ENCODE data around the gene CLBA1. TPM values are rescaled to one million over a fixed set of nuclear protein-coding genes. Genes with fewer than 3 reads are reported as not detected.

Gene CLBA1
- total RNA-seq, 3 donors from 2014 or later: 4.5 to 17.0 (median 8.8) TPM

DNA sequence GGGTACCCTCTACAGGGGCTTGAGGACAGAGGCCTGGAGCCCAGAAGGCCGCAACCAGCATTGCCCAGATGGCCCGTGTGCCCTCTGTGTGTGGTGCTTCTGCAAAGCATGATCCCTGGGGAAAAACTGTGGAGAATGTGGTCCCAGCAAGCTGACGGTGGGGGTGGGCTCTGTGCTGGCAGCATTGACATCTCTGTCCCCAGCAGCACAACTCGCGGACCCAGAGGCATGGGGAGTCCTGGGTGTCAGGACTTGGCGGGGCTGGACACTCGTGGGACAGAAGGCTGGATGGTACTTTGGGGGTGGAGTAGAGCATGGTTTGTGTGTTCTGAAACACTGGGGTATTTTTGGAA is 4.3 kb downstream of the CLBA1 start:
- Histone ChIP-seq H3K27ac (no peak overlapping the region), H3K9me3 (no peaks in the 10 kb centered on the region), H3K36me3 (peaks cover 1% of the 10 kb centered on the region), H3K27me3 (no peaks in the 10 kb centered on the region), H3K4me1 (peaks cover 0 to 8% of the 10 kb centered on the region in 2 donors), H3K4me3 (no peak overlapping the region)
- intact Hi-C loops (cut with DNase I; ENCODE audit: low total_unique reads): no loop called here
- DNase-seq (ENCODE audit: low spot score in 2 of 2): no peak
- TF ChIP-seq, protein P1, sequence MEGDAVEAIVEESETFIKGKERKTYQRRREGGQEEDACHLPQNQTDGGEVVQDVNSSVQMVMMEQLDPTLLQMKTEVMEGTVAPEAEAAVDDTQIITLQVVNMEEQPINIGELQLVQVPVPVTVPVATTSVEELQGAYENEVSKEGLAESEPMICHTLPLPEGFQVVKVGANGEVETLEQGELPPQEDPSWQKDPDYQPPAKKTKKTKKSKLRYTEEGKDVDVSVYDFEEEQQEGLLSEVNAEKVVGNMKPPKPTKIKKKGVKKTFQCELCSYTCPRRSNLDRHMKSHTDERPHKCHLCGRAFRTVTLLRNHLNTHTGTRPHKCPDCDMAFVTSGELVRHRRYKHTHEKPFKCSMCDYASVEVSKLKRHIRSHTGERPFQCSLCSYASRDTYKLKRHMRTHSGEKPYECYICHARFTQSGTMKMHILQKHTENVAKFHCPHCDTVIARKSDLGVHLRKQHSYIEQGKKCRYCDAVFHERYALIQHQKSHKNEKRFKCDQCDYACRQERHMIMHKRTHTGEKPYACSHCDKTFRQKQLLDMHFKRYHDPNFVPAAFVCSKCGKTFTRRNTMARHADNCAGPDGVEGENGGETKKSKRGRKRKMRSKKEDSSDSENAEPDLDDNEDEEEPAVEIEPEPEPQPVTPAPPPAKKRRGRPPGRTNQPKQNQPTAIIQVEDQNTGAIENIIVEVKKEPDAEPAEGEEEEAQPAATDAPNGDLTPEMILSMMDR (IDR thresholded peaks at IDR 0.05): no peak
- TF ChIP-seq POLR2AphosphoS5 (IDR thresholded peaks at IDR 0.05): no peak
- no peak for TF ChIP-seq POLR2A (IDR thresholded peaks at IDR 0.05)

DNA sequence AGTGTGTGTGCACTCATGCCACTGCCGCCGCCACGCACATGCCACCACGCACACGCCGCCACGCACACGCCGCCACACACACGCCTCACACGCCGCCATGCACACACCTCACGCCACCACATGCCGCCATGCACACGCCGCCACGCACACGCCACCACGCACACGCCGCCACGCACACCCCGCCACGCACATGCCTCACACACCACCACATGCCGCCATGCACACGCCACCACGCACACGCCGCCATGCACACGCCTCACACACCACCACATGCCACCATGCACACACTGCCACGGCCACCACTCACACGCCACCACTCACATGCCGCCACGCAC is 6.3 kb downstream of the CLBA1 start:
- Histone ChIP-seq H3K9me3 (no peaks in the 10 kb centered on the region), H3K27me3 (no peaks in the 10 kb centered on the region), H3K4me1 (peaks cover 0 to 2% of the 10 kb centered on the region in 2 donors), H3K27ac (no peak overlapping the region), H3K36me3 (peaks cover 4% of the 10 kb centered on the region), H3K4me3 (no peak overlapping the region)
- DNase-seq (ENCODE audit: low spot score in 2 of 2): no peak
- intact Hi-C loops (cut with DNase I; ENCODE audit: low total_unique reads): no loop called here
- TF ChIP-seq, protein P1 (IDR thresholded peaks at IDR 0.05): no peak
- TF ChIP-seq POLR2AphosphoS5 (IDR thresholded peaks at IDR 0.05) (no peak), POLR2A (IDR thresholded peaks at IDR 0.05) (no peak)

- Histone ChIP-seq H3K27ac (no peak overlapping the region), H3K36me3 (peaks cover 4% of the 10 kb centered on the region), H3K27me3 (no peaks in the 10 kb centered on the region), H3K4me1 (no peaks in the 10 kb centered on the region), H3K4me3 (no peak overlapping the region), H3K9me3 (no peaks in the 10 kb centered on the region)
- no peak for DNase-seq (ENCODE audit: low spot score in 2 of 2)
- TF ChIP-seq, protein P1 (IDR thresholded peaks at IDR 0.05): no peak
- no peak for TF ChIP-seq POLR2A (IDR thresholded peaks at IDR 0.05)
- no peak for TF ChIP-seq POLR2AphosphoS5 (IDR thresholded peaks at IDR 0.05)
- intact Hi-C loops (cut with DNase I; ENCODE audit: low total_unique reads): no loop called here
These were observed 6.9 kb downstream of the CLBA1 start for GRCh38 chr14:104992501-104992900.

GRCh38 chr14:104993306-104993705 is 7.7 kb downstream of the CLBA1 start:
- Histone ChIP-seq H3K27ac (no peak overlapping the region), H3K4me3 (no peak overlapping the region), H3K4me1 (no peaks in the 10 kb centered on the region), H3K36me3 (peaks cover 4% of the 10 kb centered on the region), H3K27me3 (no peaks in the 10 kb centered on the region), H3K9me3 (no peaks in the 10 kb centered on the region)
- intact Hi-C loops (cut with DNase I; ENCODE audit: low total_unique reads): no loop called here
- no peak for DNase-seq (ENCODE audit: low spot score in 2 of 2)
- no peak for TF ChIP-seq POLR2AphosphoS5 (IDR thresholded peaks at IDR 0.05)
- no peak for TF ChIP-seq POLR2A (IDR thresholded peaks at IDR 0.05)
- TF ChIP-seq, protein P1 (IDR thresholded peaks at IDR 0.05): no peak

DNA sequence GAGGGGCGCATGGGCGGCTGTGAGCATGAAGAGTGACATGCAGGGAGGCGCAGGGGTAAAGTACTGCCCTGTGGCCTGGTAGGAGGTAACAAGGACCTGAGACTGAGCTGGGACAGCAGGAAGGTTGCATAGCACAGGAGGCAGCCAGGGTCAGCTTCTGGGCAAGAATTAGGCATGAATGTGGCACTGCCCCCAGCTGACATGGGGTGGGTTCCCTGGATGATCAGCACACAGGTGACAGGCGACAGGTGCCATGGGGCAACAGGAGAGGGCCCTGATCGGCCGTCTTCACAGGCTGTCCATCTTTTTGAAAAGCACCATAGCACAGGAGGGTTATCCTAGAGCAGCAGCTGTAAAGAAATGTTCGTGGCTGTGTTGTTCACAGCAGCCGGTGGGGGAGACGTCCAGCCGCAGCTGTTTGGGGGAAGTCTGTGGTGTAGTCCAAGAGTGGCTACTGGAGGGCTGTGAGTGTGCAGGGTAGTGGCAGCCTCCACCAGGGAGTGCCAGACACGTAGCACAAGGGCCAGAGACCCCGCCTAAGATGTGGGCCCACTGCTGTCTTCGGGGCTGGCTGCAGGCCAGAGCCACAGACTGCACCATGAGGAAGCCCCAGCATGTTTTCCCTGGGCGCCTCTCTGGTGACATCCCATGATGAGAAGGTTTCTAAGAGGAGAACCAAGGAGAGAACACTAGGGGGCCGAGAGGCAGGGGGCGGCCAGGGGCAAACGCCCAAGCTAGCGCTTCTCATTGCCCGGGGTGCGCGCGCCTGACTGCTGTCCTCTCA is 8.4 kb downstream of the CLBA1 start:
- Histone ChIP-seq H3K27ac (no peak overlapping the region), H3K9me3 (no peaks in the 10 kb centered on the region), H3K27me3 (no peaks in the 10 kb centered on the region), H3K4me3 (no peak overlapping the region), H3K4me1 (no peaks in the 10 kb centered on the region), H3K36me3 (peaks cover 4% of the 10 kb centered on the region)
- intact Hi-C loops (cut with DNase I; ENCODE audit: low total_unique reads): no loop called here
- TF ChIP-seq, protein P1 (IDR thresholded peaks at IDR 0.05): no peak
- no peak for TF ChIP-seq POLR2AphosphoS5 (IDR thresholded peaks at IDR 0.05)
- TF ChIP-seq POLR2A (IDR thresholded peaks at IDR 0.05): no peak
- DNase-seq (ENCODE audit: low spot score in 2 of 2): no peak
